CD4-positive, alpha-beta T cell (primary cell): ENCODE results near the gene KLRD1. TPM values are rescaled to one million over a fixed set of nuclear protein-coding genes. Genes with fewer than 3 reads are reported as not detected.
"Not testable (repeated sequence)": the region's sequence is repeated elsewhere in the genome, so short reads cannot be mapped to it uniquely, and the experiment has no call there.

Experiments used
- ATAC-seq: fragments of 200-7000 bp; cut with Tn5 transposase; one replicate; pipeline ENCODE4 v1.10.0; 2022; ENCODE audit warnings: mild to moderate bottlenecking; ENCODE audit not compliant: poor library complexity
- CTCF ChIA-PET: fragments of 350-600 bp; sonication (Branson Sonifier 250); formaldehyde crosslinking; loops from one replicate; lab custom pipeline; 2021; ENCODE audit warnings: antibody characterized with exemption, inconsistent platforms; lab: Charles Lee
- POLR2A ChIA-PET: fragments of 350-600 bp; sonication (Branson Sonifier 250); formaldehyde crosslinking; loops from one replicate; lab custom pipeline; 2021; ENCODE audit warnings: antibody characterized with exemption, inconsistent platforms; lab: Charles Lee
- DNase-seq, 14 experiments: peaks; one replicate each; pipeline ENCODE4 v3.0.0-alpha.2; 2013 to 2020; ENCODE audit warnings: mixed read lengths in 2 of 14
- H3K27ac ChIP-seq, 2 donors: one replicate each; pipeline versions ENCODE4 v1.5.1 to v1.7.0; 2013; ENCODE audit warnings: low read length in 2 of 2, low read depth in 1 of 2, mild to moderate bottlenecking in 1 of 2
- H3K27me3 ChIP-seq, 2 experiments: 1 replicate in 1 of 2; 2 replicates in 1 of 2; pipeline versions ENCODE4 v1.6.1 to v1.7.0; 2013; ENCODE audit warnings: low read length in 2 of 2, control low read depth in 1 of 2, mild to moderate bottlenecking in 1 of 2, moderate library complexity in 1 of 2; ENCODE audit not compliant: insufficient read depth in 2 of 2, control insufficient read depth in 1 of 2
- H3K36me3 ChIP-seq: one replicate; pipeline ENCODE4 v1.6.1; 2013; ENCODE audit warnings: low read length, control low read depth; ENCODE audit not compliant: insufficient read depth
- H3K4me1 ChIP-seq: one replicate; pipeline ENCODE4 v1.6.1; 2013; ENCODE audit warnings: low read length, control low read depth; ENCODE audit not compliant: insufficient read depth
- H3K4me3 ChIP-seq: one replicate; pipeline ENCODE4 v1.5.1; 2013; ENCODE audit warnings: mild to moderate bottlenecking, low read length, moderate library complexity
- H3K9me3 ChIP-seq, 2 experiments: 1 replicate in 1 of 2; 2 replicates in 1 of 2; pipeline versions ENCODE4 v1.6.1 to v1.7.0; 2013; ENCODE audit warnings: low read length in 2 of 2, mild to moderate bottlenecking in 2 of 2, control low read depth in 1 of 2, moderate library complexity in 1 of 2; ENCODE audit not compliant: control insufficient read depth in 1 of 2, insufficient read depth in 1 of 2
- H3K27ac Mint-ChIP-seq: one replicate; pipeline ENCODE4 v1.8.0; 2020; ENCODE audit warnings: mixed read lengths
- H3K27me3 Mint-ChIP-seq: one replicate; pipeline ENCODE4 v1.8.0; 2021; ENCODE audit warnings: mixed read lengths
- H3K36me3 Mint-ChIP-seq: one replicate; pipeline ENCODE4 v1.8.0; 2021; ENCODE audit warnings: low read depth, mixed read lengths
- H3K4me1 Mint-ChIP-seq: one replicate; pipeline ENCODE4 v1.8.0; 2021; ENCODE audit warnings: low read depth, mixed read lengths
- H3K4me3 Mint-ChIP-seq: one replicate; pipeline ENCODE4 v1.8.0; 2020; ENCODE audit warnings: mild to moderate bottlenecking, mixed read lengths
- H3K9me3 Mint-ChIP-seq: one replicate; pipeline ENCODE4 v1.8.0; 2020; ENCODE audit warnings: mixed read lengths
- intact Hi-C, 2 experiments: fragments of 100-400 bp; cut with DNase I in 1 of 2; cut with micrococcal nuclease in 1 of 2; formaldehyde crosslinking; loops; one replicate each; pipeline versions ENCODE4 v1.15.1 to v1.9.0; 2023 to 2025; cut with DNase I, micrococcal nuclease
- total RNA-seq, 174 experiments: library from RNA in 2 of 174; stranded (reverse) in 2 of 174; gene quantifications; one replicate each; pipeline ENCODE4 v1.2.3 and lab custom pipeline; 2021 to 2026
- TF ChIP-seq, protein P1 (sequence below): fragments of 200-600 bp; IDR thresholded peaks from one replicate; pipeline ENCODE4 v1.8.0; 2022; ENCODE audit warnings: antibody characterized with exemption, mild to moderate bottlenecking

KLRD1 gene
- total RNA-seq, 2 experiments from 2014 or later, result 0.87 to 1.0 TPM

DNA sequence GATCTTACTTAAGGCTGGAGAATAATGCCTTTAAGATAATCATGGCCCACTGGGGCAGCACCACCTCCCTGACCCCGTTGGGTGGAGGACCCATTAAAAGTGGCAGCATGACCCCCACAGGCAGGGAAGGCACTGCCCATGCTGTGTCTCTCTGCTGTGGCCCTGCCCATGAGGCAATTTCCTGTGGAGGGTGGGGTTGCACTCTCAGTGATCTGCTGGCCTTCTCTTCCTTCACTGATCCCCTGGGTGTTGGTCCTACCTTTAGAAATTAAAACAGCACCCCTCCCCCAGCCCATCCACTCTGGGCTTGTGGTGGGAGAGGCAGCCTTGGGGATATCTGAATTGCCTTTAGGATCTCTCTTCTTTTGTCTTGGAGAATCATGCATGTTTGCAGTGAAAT is 64.9 kb downstream of the KLRD1 start:
- no peak overlapping the region for H3K4me3 Mint-ChIP-seq
- Histone ChIP-seq H3K9me3 (peaks cover 0 to 5% of the 10 kb centered on the region in 2 experiments), H3K36me3 (no peaks in the 10 kb centered on the region), H3K4me1 (peaks cover 4% of the 10 kb centered on the region), H3K27me3 (no peaks in the 10 kb centered on the region), H3K4me3 (no peak overlapping the region), H3K27ac (no peak overlapping the region)
- POLR2A ChIA-PET, result no interaction called here
- no peak overlapping the region for H3K27ac Mint-ChIP-seq
- intact Hi-C loops, result no loop called here
- H3K4me1 Mint-ChIP-seq, result peaks cover 14% of the 10 kb centered on the region
- H3K36me3 Mint-ChIP-seq, result no peaks in the 10 kb centered on the region
- CTCF ChIA-PET, result no interaction called here
- H3K9me3 Mint-ChIP-seq, result no peaks in the 10 kb centered on the region
- no peaks in the 10 kb centered on the region for H3K27me3 Mint-ChIP-seq
- ATAC-seq (no peak), DNase-seq (peak in 1 of 14 experiments; percentile 49)
- TF ChIP-seq, protein P1, sequence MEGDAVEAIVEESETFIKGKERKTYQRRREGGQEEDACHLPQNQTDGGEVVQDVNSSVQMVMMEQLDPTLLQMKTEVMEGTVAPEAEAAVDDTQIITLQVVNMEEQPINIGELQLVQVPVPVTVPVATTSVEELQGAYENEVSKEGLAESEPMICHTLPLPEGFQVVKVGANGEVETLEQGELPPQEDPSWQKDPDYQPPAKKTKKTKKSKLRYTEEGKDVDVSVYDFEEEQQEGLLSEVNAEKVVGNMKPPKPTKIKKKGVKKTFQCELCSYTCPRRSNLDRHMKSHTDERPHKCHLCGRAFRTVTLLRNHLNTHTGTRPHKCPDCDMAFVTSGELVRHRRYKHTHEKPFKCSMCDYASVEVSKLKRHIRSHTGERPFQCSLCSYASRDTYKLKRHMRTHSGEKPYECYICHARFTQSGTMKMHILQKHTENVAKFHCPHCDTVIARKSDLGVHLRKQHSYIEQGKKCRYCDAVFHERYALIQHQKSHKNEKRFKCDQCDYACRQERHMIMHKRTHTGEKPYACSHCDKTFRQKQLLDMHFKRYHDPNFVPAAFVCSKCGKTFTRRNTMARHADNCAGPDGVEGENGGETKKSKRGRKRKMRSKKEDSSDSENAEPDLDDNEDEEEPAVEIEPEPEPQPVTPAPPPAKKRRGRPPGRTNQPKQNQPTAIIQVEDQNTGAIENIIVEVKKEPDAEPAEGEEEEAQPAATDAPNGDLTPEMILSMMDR, result no peak

DNA sequence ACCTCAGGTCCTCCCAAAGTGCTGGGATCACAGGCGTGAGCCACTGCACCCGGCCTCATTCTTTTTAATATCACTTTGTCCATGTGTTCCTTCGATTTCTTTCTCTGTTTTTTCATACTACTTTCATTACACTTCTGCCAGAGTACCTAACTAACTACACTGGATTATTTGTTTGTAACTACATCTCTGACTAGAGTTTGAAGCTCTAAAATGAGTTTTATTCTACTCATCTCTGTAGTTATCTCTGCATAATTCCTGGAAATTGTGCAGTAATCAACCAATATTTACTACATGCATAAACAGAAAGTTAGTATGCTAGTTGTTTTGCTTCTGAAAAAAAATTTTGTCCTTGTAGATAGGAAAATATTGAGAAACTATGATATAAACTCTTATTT is 67.0 kb downstream of the KLRD1 start:
- H3K27ac Mint-ChIP-seq, result no peak overlapping the region

DNA sequence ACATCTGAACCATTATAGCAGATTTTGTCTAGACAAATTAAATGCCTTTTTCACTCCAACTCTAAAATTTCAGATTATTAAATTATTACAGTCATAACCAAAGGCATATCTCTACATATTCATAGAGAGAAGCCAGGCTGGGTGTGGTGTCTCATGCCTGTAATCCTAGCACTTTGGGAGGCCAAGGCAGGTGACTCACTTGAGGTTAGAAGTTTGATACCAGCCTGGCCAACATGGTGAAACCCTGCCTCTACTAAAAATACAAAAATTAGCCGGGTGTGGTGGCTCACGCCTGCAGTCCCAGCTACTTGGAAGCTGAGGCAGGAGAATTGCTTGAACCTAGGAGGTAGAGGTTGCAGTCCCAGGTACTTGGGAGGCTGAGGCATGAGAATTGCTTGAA is 71.1 kb downstream of the KLRD1 start:
- H3K4me1 ChIP-seq, H3K36me3 Mint-ChIP-seq, POLR2A ChIA-PET, H3K36me3 ChIP-seq, H3K27me3 Mint-ChIP-seq, H3K4me3 Mint-ChIP-seq, H3K4me3 ChIP-seq, DNase-seq, H3K9me3 ChIP-seq, H3K4me1 Mint-ChIP-seq, CTCF ChIA-PET, intact Hi-C loops, ATAC-seq, H3K9me3 Mint-ChIP-seq, H3K27ac Mint-ChIP-seq, H3K27me3 ChIP-seq, H3K27ac ChIP-seq: not testable (repeated sequence)

More for the DNA sequence above, 67.0 kb downstream of the KLRD1 start:
- Histone ChIP-seq H3K4me1 (peaks cover 4% of the 10 kb centered on the region), H3K36me3 (no peaks in the 10 kb centered on the region), H3K27ac (no peak overlapping the region), H3K27me3 (no peaks in the 10 kb centered on the region), H3K9me3 (no peaks in the 10 kb centered on the region), H3K4me3 (no peak overlapping the region)
- Mint-ChIP-seq H3K4me3 (no peak overlapping the region), H3K9me3 (no peaks in the 10 kb centered on the region), H3K4me1 (peaks cover 14% of the 10 kb centered on the region), H3K27me3 (no peaks in the 10 kb centered on the region), H3K36me3 (no peaks in the 10 kb centered on the region)
- ChIA-PET CTCF (no interaction called here), POLR2A (no interaction called here)
- TF ChIP-seq, protein P1, result no peak
- no peak for DNase-seq
- ATAC-seq, result no peak
- intact Hi-C loops, result no loop called here

Other genes with a start within 250 kb of the KLRD1 start
- gene CLEC1A, start 208.9 kb upstream of the KLRD1 start, total RNA-seq, result not detected
- gene CLEC7A, start 177.7 kb upstream of the KLRD1 start, total RNA-seq, result 1 to 10 TPM; 2.5 to 3.7 TPM
- not detected for gene OLR1, start 135.7 kb upstream of the KLRD1 start, total RNA-seq
- gene TMEM52B, start 128.8 kb upstream of the KLRD1 start, total RNA-seq, result not detected
- gene GABARAPL1, start 95.0 kb upstream of the KLRD1 start, total RNA-seq, result 100 to 1,000 TPM; 267 to 276 TPM
- gene KLRK1, start 82.2 kb downstream of the KLRD1 start, total RNA-seq, result 1 to 10 TPM in 1 of 2 experiments, under 1 TPM in 1; 0.96 to 1.0 TPM
- gene KLRC4, start 101.9 kb downstream of the KLRD1 start, total RNA-seq, result not detected
- gene KLRC3, start 112.7 kb downstream of the KLRD1 start, total RNA-seq, result not detected
- under 1 TPM in 1 of 2 experiments, not detected in 1; 0.22 TPM for gene KLRC2, start 128.1 kb downstream of the KLRD1 start, total RNA-seq
- not detected for gene KLRC1, start 145.5 kb downstream of the KLRD1 start, total RNA-seq
- gene EIF2S3B, start 198.0 kb downstream of the KLRD1 start, total RNA-seq, result 1 to 10 TPM; 1.1 to 1.2 TPM